T-cell (primary cell): Measurements from ENCODE around the gene RAI1. TPM values are rescaled to one million over a fixed set of nuclear protein-coding genes. Genes with fewer than 3 reads are reported as not detected.

Source experiments
- ATAC-seq, 4 experiments: fragments of 200-7000 bp in 3 of 4; fragments of 150-1000 bp in 1 of 4; cut with Tn5 transposase; replicated peaks in 1 of 4; 1 replicate in 3 of 4; 2 replicates in 1 of 4; pipeline ENCODE4 v1.10.0; 2021; ENCODE audit warnings: moderate library complexity in 3 of 4, mild to moderate bottlenecking in 2 of 4, moderate number of reproducible peaks in 1 of 4
- CTCF ChIA-PET, 2 donors: fragments of 300-600 bp; sonication (Branson Sonifier 250); formaldehyde crosslinking; loops; one replicate each; lab custom pipeline; 2022; ENCODE audit warnings: antibody characterized with exemption in 2 of 2; lab: Charles Lee
- POLR2A ChIA-PET, 2 donors: fragments of 300-600 bp; sonication (Branson Sonifier 250); formaldehyde crosslinking; loops; one replicate each; lab custom pipeline; 2022; ENCODE audit warnings: antibody characterized with exemption in 2 of 2; lab: Charles Lee
- DNase-seq, 35 experiments: peaks; one replicate each; pipeline versions ENCODE4 v3.0.0 to v3.0.0-alpha.2; 2013 to 2023
- H3K27ac ChIP-seq: one replicate; pipeline ENCODE4 v1.5.1; 2013; ENCODE audit warnings: low read length
- H3K27me3 ChIP-seq, 2 experiments: replicated peaks in 1 of 2; 1 replicate in 1 of 2; 2 replicates in 1 of 2; pipeline versions ENCODE4 v1.6.1 to v1.7.0; 2013; ENCODE audit warnings: low read length in 1 of 2, mixed read lengths in 1 of 2; ENCODE audit not compliant: control insufficient read depth in 2 of 2, insufficient read depth in 2 of 2; ENCODE audit errors: extremely low read depth in 1 of 2
- H3K36me3 ChIP-seq, 2 donors: 1 replicate in 1 of 2; 2 replicates in 1 of 2; pipeline versions ENCODE4 v1.6.1 to v1.7.0; 2013; ENCODE audit warnings: low read length in 1 of 2; ENCODE audit not compliant: control insufficient read depth in 2 of 2, insufficient read depth in 1 of 2; ENCODE audit errors: extremely low read depth in 1 of 2
- H3K4me1 ChIP-seq, 2 experiments: 1 replicate in 1 of 2; 2 replicates in 1 of 2; pipeline versions ENCODE4 v1.6.1 to v1.7.0; 2013; ENCODE audit warnings: low read length in 2 of 2, mixed read lengths in 1 of 2; ENCODE audit not compliant: insufficient read depth in 2 of 2, control insufficient read depth in 1 of 2; ENCODE audit errors: extremely low read depth in 1 of 2
- H3K4me3 ChIP-seq, 2 donors: 1 replicate in 1 of 2; 2 replicates in 1 of 2; pipeline versions ENCODE4 v1.5.1 to v1.7.0; 2013; ENCODE audit warnings: mild to moderate bottlenecking in 2 of 2, low read length in 1 of 2, moderate library complexity in 1 of 2; ENCODE audit not compliant: control insufficient read depth in 1 of 2; ENCODE audit errors: extremely low read depth in 1 of 2
- H3K9me3 ChIP-seq: 2 replicates; pipeline ENCODE4 v1.7.0; 2013
- H3K27ac Mint-ChIP-seq, 2 donors: one replicate each; pipeline ENCODE4 v1.8.0; 2020 to 2021; ENCODE audit warnings: mild to moderate bottlenecking in 2 of 2, mixed read lengths in 2 of 2
- H3K27me3 Mint-ChIP-seq, 2 donors: one replicate each; pipeline ENCODE4 v1.8.0; 2021 to 2022; ENCODE audit warnings: mixed read lengths in 2 of 2
- H3K36me3 Mint-ChIP-seq: one replicate; pipeline ENCODE4 v1.8.0; 2021; ENCODE audit warnings: mixed read lengths
- H3K4me1 Mint-ChIP-seq, 3 donors: one replicate each; pipeline ENCODE4 v1.8.0; 2020 to 2022; ENCODE audit warnings: mixed read lengths in 3 of 3, mild to moderate bottlenecking in 1 of 3
- H3K4me3 Mint-ChIP-seq, 3 donors: one replicate each; pipeline ENCODE4 v1.8.0; 2020 to 2022; ENCODE audit warnings: mild to moderate bottlenecking in 3 of 3, mixed read lengths in 3 of 3, moderate library complexity in 3 of 3
- H3K9me3 Mint-ChIP-seq, 3 donors: one replicate each; pipeline ENCODE4 v1.8.0; 2020 to 2022; ENCODE audit warnings: mixed read lengths in 3 of 3
- WGBS: methylation state at CpG from one replicate; pipeline ENCODE4 v1.1.5; 2013; ENCODE audit warnings: missing lambda C conversion rate; ENCODE audit not compliant: insufficient coverage; 5-methylcytosine and 5-hydroxymethylcytosine counted together
- total RNA-seq, 35 experiments: library from RNA in 6 of 35; stranded (reverse) in 6 of 35; fragments of 120-200 nt in 1 of 35; gene quantifications; one replicate each; pipeline versions ENCODE4 v1.2.1 to v1.2.4 and lab custom pipeline; 2013 to 2026

The RAI1 gene
- total RNA-seq, 5 donors from 2014 or later (not counting 1 experiment from before 2014, with no cell fraction given): 20.1 to 31.2 (median 24.5) TPM

- 90% methylated on average over 2 of the region's 8 CpGs for WGBS
- no peak overlapping the region for H3K27ac ChIP-seq
- H3K27ac Mint-ChIP-seq: peak overlapping the region; percentile 67 to 84
- no peaks in the 10 kb centered on the region for H3K36me3 Mint-ChIP-seq
- CTCF ChIA-PET: no interaction called here
- no peaks in the 10 kb centered on the region for H3K9me3 ChIP-seq
- peak in 2 of 4 experiments; percentile 4 to 19 for ATAC-seq
- H3K4me3 ChIP-seq: no peak overlapping the region
- H3K9me3 Mint-ChIP-seq: no peaks in the 10 kb centered on the region
- peaks cover 9 to 20% of the 10 kb centered on the region in 2 experiments for H3K4me1 ChIP-seq
- peaks cover 30 to 46% (median 34%) of the 10 kb centered on the region in 3 donors for H3K4me1 Mint-ChIP-seq
- H3K27me3 Mint-ChIP-seq: no peaks in the 10 kb centered on the region
- no peaks in the 10 kb centered on the region for H3K36me3 ChIP-seq
- H3K27me3 ChIP-seq: no peaks in the 10 kb centered on the region
- POLR2A ChIA-PET: no interaction called here
- no peak for DNase-seq
- H3K4me3 Mint-ChIP-seq: peak overlapping the region in 1 of 3 donors; percentile 42
Measured at GRCh38 chr17:17738901-17739300, 57.6 kb downstream of the RAI1 start.

- H3K27me3 ChIP-seq: no peaks in the 10 kb centered on the region
- no peaks in the 10 kb centered on the region for H3K36me3 Mint-ChIP-seq
- no peaks in the 10 kb centered on the region for H3K27me3 Mint-ChIP-seq
- H3K27ac Mint-ChIP-seq: peak overlapping the region in 1 of 2 donors; percentile 84
- DNase-seq: no peak
- POLR2A ChIA-PET: no interaction called here
- no peak for ATAC-seq
- no peaks in the 10 kb centered on the region for H3K9me3 Mint-ChIP-seq
- no peak overlapping the region for H3K4me3 ChIP-seq
- peak overlapping the region; percentile 48 for H3K27ac ChIP-seq
- H3K4me3 Mint-ChIP-seq: peak overlapping the region in 1 of 3 donors; percentile 42
- 95% methylated on average over 3 of the region's 10 CpGs for WGBS
- CTCF ChIA-PET: no interaction called here
- peaks cover 9 to 20% of the 10 kb centered on the region in 2 experiments for H3K4me1 ChIP-seq
- H3K36me3 ChIP-seq: no peaks in the 10 kb centered on the region
- H3K9me3 ChIP-seq: no peaks in the 10 kb centered on the region
- peaks cover 30 to 45% (median 33%) of the 10 kb centered on the region in 3 donors for H3K4me1 Mint-ChIP-seq
Measured at GRCh38 chr17:17739388-17740066, 58.3 kb downstream of the RAI1 start.

- ChIA-PET CTCF (no interaction called here), POLR2A (interaction anchor here in 1 of 2 donors (0.5 kb wide), 1 partner anchor 577 kb away, joined by 3 read pairs; no protein-coding TSS in a partner anchor)
- ATAC-seq (peak; percentile 64 to 80 (median 76)), DNase-seq (peak in 28 of 35 experiments; percentile 23 to 74 (median 56))
- Mint-ChIP-seq H3K36me3 (no peaks in the 10 kb centered on the region), H3K4me1 (peaks cover 31 to 42% (median 32%) of the 10 kb centered on the region in 3 donors), H3K4me3 (peak overlapping the region; percentile 56 to 69 (median 69)), H3K9me3 (no peaks in the 10 kb centered on the region), H3K27ac (peak overlapping the region; percentile 80 to 89), H3K27me3 (no peaks in the 10 kb centered on the region)
- WGBS: 19% methylated on average over 5 of the region's 27 CpGs
- Histone ChIP-seq H3K36me3 (no peaks in the 10 kb centered on the region), H3K27ac (peak overlapping the region; percentile 48), H3K9me3 (no peaks in the 10 kb centered on the region), H3K4me1 (peaks cover 9 to 20% of the 10 kb centered on the region in 2 experiments), H3K27me3 (no peaks in the 10 kb centered on the region), H3K4me3 (peak overlapping the region in 1 of 2 donors; percentile 23)
Measured at GRCh38 chr17:17740615-17741348, 59.5 kb downstream of the RAI1 start.

- Histone ChIP-seq H3K27ac (peak overlapping the region; percentile 23), H3K27me3 (no peaks in the 10 kb centered on the region), H3K36me3 (peaks cover 0 to 6% of the 10 kb centered on the region in 2 donors), H3K4me1 (peaks cover 9 to 20% of the 10 kb centered on the region in 2 experiments), H3K9me3 (no peaks in the 10 kb centered on the region), H3K4me3 (peak overlapping the region in 1 of 2 donors; percentile 23)
- Mint-ChIP-seq H3K9me3 (no peaks in the 10 kb centered on the region), H3K27ac (peak overlapping the region; percentile 80 to 89), H3K4me1 (peaks cover 24 to 36% (median 26%) of the 10 kb centered on the region in 3 donors), H3K27me3 (no peaks in the 10 kb centered on the region), H3K4me3 (peak overlapping the region; percentile 56 to 69 (median 69)), H3K36me3 (no peaks in the 10 kb centered on the region)
- ChIA-PET POLR2A (interaction anchor here in 1 of 2 donors (0.5 kb wide), 1 partner anchor 578 kb away, joined by 3 read pairs; no protein-coding TSS in a partner anchor), CTCF (no interaction called here)
- 84% methylated on average over 9 of the region's 18 CpGs for WGBS
- ATAC-seq (no peak), DNase-seq (no peak)
Measured at GRCh38 chr17:17741349-17742023, 60.2 kb downstream of the RAI1 start.

- DNase-seq: no peak
- Mint-ChIP-seq H3K4me1 (peaks cover 19 to 31% (median 21%) of the 10 kb centered on the region in 3 donors), H3K36me3 (no peaks in the 10 kb centered on the region), H3K4me3 (no peak overlapping the region), H3K27me3 (no peaks in the 10 kb centered on the region), H3K9me3 (no peaks in the 10 kb centered on the region), H3K27ac (peak overlapping the region in 1 of 2 donors; percentile 16)
- no peaks in the 10 kb centered on the region for H3K27me3 ChIP-seq
- no peak overlapping the region for H3K27ac ChIP-seq
- ChIA-PET CTCF (no interaction called here), POLR2A (no interaction called here)
- no peak overlapping the region for H3K4me3 ChIP-seq
- ATAC-seq: no peak
- H3K4me1 ChIP-seq: peaks cover 8 to 18% of the 10 kb centered on the region in 2 experiments
- peaks cover 0 to 6% of the 10 kb centered on the region in 2 donors for H3K36me3 ChIP-seq
- no peaks in the 10 kb centered on the region for H3K9me3 ChIP-seq
- WGBS: 100% methylated on average over 2 of the region's 5 CpGs
Measured at GRCh38 chr17:17742133-17742621, 60.9 kb downstream of the RAI1 start.
